HepG2 (cell line): ENCODE measurements around the gene BTN1A1. TPM values are rescaled to one million over a fixed set of nuclear protein-coding genes. Genes with fewer than 3 reads are reported as not detected.

Source experiments
- CBX2 ChIP-seq, 2 experiments: fragments of 200-600 bp in 1 of 2; sonication (generic); formaldehyde crosslinking in 1 of 2; IDR thresholded peaks; 2 replicates each; pipeline versions ENCODE4 v1.7.0 to v1.8.1; 2018 to 2022; ENCODE audit warnings: low read depth in 2 of 2, low read length in 1 of 2, mild to moderate bottlenecking in 1 of 2, missing genetic modification reagents in 1 of 2
- ELF3 ChIP-seq: IDR thresholded peaks from 2 replicates; pipeline ENCODE4 v1.6.1; 2016; ENCODE audit warnings: missing genetic modification reagents, missing compliant biosample characterization
- GZF1 ChIP-seq: sonication (generic); formaldehyde crosslinking; IDR thresholded peaks from 2 replicates; pipeline ENCODE4 v1.5.1; 2020; ENCODE audit warnings: mild to moderate bottlenecking, missing genetic modification reagents
- JDP2 ChIP-seq: sonication (generic); formaldehyde crosslinking; IDR thresholded peaks from 2 replicates; pipeline ENCODE4 v1.8.1; 2022; ENCODE audit warnings: missing genetic modification reagents, borderline replicate concordance
- KDM2A ChIP-seq: sonication (generic); formaldehyde crosslinking; IDR thresholded peaks from 2 replicates; pipeline ENCODE4 v1.4.0; 2020; ENCODE audit warnings: low read depth, missing genetic modification reagents, borderline replicate concordance
- NR2F1 ChIP-seq, 2 experiments: fragments of 450-650 bp in 1 of 2; formaldehyde crosslinking in 1 of 2; IDR thresholded peaks; 2 replicates each; pipeline versions ENCODE4 v1.5.0 to v1.6.1; 2016 to 2020; ENCODE audit warnings: mild to moderate bottlenecking in 1 of 2, missing compliant biosample characterization in 1 of 2, missing genetic modification reagents in 1 of 2, moderate library complexity in 1 of 2
- PAX8 ChIP-seq: sonication (generic); formaldehyde crosslinking; IDR thresholded peaks from 2 replicates; pipeline ENCODE4 v1.8.0; 2022; ENCODE audit warnings: mild to moderate bottlenecking, missing genetic modification reagents, borderline replicate concordance
- PLRG1 ChIP-seq: fragments of 450-650 bp; conservative IDR thresholded peaks from 2 replicates; pipeline ENCODE4 v1.6.1; 2016
- PRMT3 ChIP-seq: sonication (generic); formaldehyde crosslinking; IDR thresholded peaks from 2 replicates; pipeline ENCODE4 v1.8.1; 2022; ENCODE audit warnings: low read depth, mild to moderate bottlenecking, moderate library complexity, missing genetic modification reagents, borderline replicate concordance
- TEAD3 ChIP-seq: optimal IDR thresholded peaks from 2 replicates; pipeline ENCODE3; 2016; ENCODE audit warnings: borderline replicate concordance
- THAP11 ChIP-seq: IDR thresholded peaks from 2 replicates; pipeline ENCODE4 v1.6.1; 2016; ENCODE audit warnings: missing biosample characterization, missing genetic modification reagents
- ZBTB38 ChIP-seq: sonication (generic); formaldehyde crosslinking; IDR thresholded peaks from 2 replicates; pipeline ENCODE4 v1.5.1; 2020; ENCODE audit warnings: mild to moderate bottlenecking, missing genetic modification reagents
- ZC3H13 ChIP-seq: sonication (generic); formaldehyde crosslinking; IDR thresholded peaks from 2 replicates; pipeline ENCODE4 v1.8.1; 2023; ENCODE audit warnings: mild to moderate bottlenecking, missing genetic modification reagents, moderate library complexity
- ZFP1 ChIP-seq: IDR thresholded peaks from 2 replicates; pipeline ENCODE4 v1.6.1; 2016
- ZFP62 ChIP-seq: sonication (generic); formaldehyde crosslinking; IDR thresholded peaks from 2 replicates; pipeline ENCODE4 v1.4.0; 2020; ENCODE audit warnings: missing genetic modification reagents
- ZNF232 ChIP-seq: sonication (generic); formaldehyde crosslinking; IDR thresholded peaks from 2 replicates; pipeline ENCODE4 v1.4.0; 2020; ENCODE audit warnings: missing genetic modification reagents, borderline replicate concordance
- ZNF263 ChIP-seq: sonication (generic); formaldehyde crosslinking; IDR thresholded peaks from 2 replicates; pipeline ENCODE4 v1.4.0; 2020; ENCODE audit warnings: missing genetic modification reagents
- ZNF629 ChIP-seq: sonication (generic); formaldehyde crosslinking; conservative IDR thresholded peaks from 2 replicates; pipeline ENCODE4 v1.5.0; 2020; ENCODE audit warnings: missing genetic modification reagents
- ZNF768 ChIP-seq: sonication (generic); formaldehyde crosslinking; IDR thresholded peaks from 2 replicates; pipeline ENCODE4 v1.4.0; 2020; ENCODE audit warnings: missing genetic modification reagents
- ZNF816 ChIP-seq: sonication (generic); formaldehyde crosslinking; IDR thresholded peaks from 2 replicates; pipeline ENCODE4 v1.8.0; 2022; ENCODE audit warnings: missing genetic modification reagents, mild to moderate bottlenecking, borderline replicate concordance
- ZNF839 ChIP-seq: sonication (generic); formaldehyde crosslinking; IDR thresholded peaks from 2 replicates; pipeline ENCODE4 v1.4.0; 2020; ENCODE audit warnings: missing genetic modification reagents, mild to moderate bottlenecking, borderline replicate concordance
- ZNF883 ChIP-seq: sonication (generic); formaldehyde crosslinking; IDR thresholded peaks from 2 replicates; pipeline ENCODE4 v1.5.1; 2020; ENCODE audit warnings: mild to moderate bottlenecking, missing genetic modification reagents; ENCODE audit errors: not compliant biosample characterization
- polyA plus RNA-seq, 8 experiments: library from polyadenylated mRNA; depleted of rRNA in 3 of 8; stranded (reverse) in 7 of 8; unstranded in 1 of 8; fragments of >200 nt; fragmentation: Illumina TruSeq in 4 of 8; extraction: Trizol in 4 of 8; gene quantifications; 2 replicates each; pipeline versions ENCODE4 v1.2.1 to v1.2.3, GENCODE V29; 2011 to 2016; ENCODE audit warnings: low read depth in 4 of 8, missing spikeins in 1 of 8, mixed read lengths in 1 of 8; ENCODE audit not compliant: insufficient read depth in 1 of 8
- total RNA-seq, 5 experiments: library from RNA; depleted of rRNA; stranded (reverse); fragments of >200 nt; fragmentation: Illumina TruSeq; extraction: Trizol; gene quantifications; 2 replicates each; pipeline ENCODE4 v1.2.3, GENCODE V29; 2016; ENCODE audit warnings: low read depth in 1 of 5
- TF ChIP-seq, protein P1 (sequence below): IDR thresholded peaks from 2 replicates; pipeline ENCODE4 v1.6.1; 2016
- TF ChIP-seq, protein P2 (sequence below): sonication (generic); formaldehyde crosslinking; conservative IDR thresholded peaks from 2 replicates; pipeline ENCODE4 v1.8.1; 2023; ENCODE audit warnings: missing genetic modification reagents
- TF ChIP-seq, protein P3 (sequence below): sonication (generic); formaldehyde crosslinking; IDR thresholded peaks from 2 replicates; pipeline ENCODE4 v1.8.0; 2022; ENCODE audit warnings: missing genetic modification reagents, mild to moderate bottlenecking, moderate library complexity, borderline replicate concordance

Gene BTN1A1
- total and polyA plus RNA-seq, 2 of the 13 experiments (the other 11 are each of a cell fraction or from before 2014, with no cell fraction given) = 0.04 TPM; not detected in 1

DNA sequence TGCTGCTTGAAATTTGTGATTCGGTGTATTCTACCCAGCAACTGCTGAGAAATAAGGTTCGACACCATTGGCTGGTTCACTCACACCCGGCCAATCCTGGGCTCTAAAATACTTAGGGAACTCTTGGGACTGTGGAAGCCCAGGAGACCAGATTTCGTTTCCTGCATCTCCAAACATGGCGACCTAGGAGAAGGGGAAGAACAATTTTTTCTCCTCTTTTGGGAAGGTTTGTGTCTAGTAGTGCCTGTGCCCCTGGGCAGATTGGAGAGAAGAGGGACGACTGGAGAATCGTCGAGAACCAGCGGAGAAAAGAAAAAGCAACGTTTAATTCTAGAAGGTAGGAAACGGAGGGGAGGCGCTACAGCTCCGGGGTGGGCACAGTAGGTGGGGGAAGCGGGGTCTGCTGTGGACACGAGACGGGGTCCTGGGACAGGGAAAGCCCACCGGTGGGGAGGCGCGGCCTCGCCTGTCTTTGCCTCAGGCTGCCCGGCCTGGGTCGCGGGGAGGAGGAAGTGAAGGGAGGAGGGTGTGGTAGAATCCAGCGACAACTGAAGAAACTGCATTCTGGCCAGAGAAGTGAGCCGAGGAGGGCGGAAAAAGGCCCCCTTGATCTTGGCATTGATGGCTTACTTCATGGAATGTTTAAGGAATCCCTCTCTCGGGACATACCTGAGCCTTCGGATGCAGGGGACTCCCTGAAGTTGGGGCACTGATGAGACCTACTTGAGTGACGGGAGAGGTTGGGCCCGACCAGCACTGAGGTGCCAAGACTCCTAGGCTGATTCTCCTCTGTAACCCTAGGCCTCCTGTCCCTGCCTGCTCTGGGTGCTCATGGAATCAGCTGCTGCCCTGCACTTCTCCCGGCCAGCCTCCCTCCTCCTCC is 42.1 kb upstream of the BTN1A1 start, which contains the start of gene BTN2A1 (continued):
- TF ChIP-seq, protein P1, sequence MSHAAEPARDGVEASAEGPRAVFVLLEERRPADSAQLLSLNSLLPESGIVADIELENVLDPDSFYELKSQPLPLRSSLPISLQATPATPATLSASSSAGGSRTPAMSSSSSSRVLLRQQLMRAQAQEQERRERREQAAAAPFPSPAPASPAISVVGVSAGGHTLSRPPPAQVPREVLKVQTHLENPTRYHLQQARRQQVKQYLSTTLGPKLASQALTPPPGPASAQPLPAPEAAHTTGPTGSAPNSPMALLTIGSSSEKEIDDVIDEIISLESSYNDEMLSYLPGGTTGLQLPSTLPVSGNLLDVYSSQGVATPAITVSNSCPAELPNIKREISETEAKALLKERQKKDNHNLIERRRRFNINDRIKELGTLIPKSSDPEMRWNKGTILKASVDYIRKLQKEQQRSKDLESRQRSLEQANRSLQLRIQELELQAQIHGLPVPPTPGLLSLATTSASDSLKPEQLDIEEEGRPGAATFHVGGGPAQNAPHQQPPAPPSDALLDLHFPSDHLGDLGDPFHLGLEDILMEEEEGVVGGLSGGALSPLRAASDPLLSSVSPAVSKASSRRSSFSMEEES (CRISPR knock-in tag) = no peak
- TF ChIP-seq, protein P2, sequence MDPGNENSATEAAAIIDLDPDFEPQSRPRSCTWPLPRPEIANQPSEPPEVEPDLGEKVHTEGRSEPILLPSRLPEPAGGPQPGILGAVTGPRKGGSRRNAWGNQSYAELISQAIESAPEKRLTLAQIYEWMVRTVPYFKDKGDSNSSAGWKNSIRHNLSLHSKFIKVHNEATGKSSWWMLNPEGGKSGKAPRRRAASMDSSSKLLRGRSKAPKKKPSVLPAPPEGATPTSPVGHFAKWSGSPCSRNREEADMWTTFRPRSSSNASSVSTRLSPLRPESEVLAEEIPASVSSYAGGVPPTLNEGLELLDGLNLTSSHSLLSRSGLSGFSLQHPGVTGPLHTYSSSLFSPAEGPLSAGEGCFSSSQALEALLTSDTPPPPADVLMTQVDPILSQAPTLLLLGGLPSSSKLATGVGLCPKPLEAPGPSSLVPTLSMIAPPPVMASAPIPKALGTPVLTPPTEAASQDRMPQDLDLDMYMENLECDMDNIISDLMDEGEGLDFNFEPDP = peak; percentile 91; the same call in 1 of the 2 replicates
- 0 out of 2 replicates have a peak, but pooled peaks have one; percentile 7 for TF ChIP-seq GZF1 (CRISPR knock-in tag)
- TF ChIP-seq ELF3 (CRISPR knock-in tag) = peak; percentile 59
- no peak for TF ChIP-seq PAX8 (CRISPR knock-in tag)
- TF ChIP-seq ZC3H13 (CRISPR knock-in tag) = peak; percentile 71
- TF ChIP-seq, protein P3, sequence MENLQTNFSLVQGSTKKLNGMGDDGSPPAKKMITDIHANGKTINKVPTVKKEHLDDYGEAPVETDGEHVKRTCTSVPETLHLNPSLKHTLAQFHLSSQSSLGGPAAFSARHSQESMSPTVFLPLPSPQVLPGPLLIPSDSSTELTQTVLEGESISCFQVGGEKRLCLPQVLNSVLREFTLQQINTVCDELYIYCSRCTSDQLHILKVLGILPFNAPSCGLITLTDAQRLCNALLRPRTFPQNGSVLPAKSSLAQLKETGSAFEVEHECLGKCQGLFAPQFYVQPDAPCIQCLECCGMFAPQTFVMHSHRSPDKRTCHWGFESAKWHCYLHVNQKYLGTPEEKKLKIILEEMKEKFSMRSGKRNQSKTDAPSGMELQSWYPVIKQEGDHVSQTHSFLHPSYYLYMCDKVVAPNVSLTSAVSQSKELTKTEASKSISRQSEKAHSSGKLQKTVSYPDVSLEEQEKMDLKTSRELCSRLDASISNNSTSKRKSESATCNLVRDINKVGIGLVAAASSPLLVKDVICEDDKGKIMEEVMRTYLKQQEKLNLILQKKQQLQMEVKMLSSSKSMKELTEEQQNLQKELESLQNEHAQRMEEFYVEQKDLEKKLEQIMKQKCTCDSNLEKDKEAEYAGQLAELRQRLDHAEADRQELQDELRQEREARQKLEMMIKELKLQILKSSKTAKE (CRISPR knock-in tag) = no peak
- TF ChIP-seq ZNF816 (CRISPR knock-in tag) = 0 out of 2 replicates have a peak, but pooled peaks have one; percentile 68
- peak; percentile 75; the same call in 1 of the 2 replicates for TF ChIP-seq ZNF839
- no peak for TF ChIP-seq ZFP1 (CRISPR knock-in tag)
- TF ChIP-seq JDP2 (CRISPR knock-in tag) = no peak
- no peak for TF ChIP-seq NR2F1 (CRISPR knock-in tag; IDR thresholded peaks at IDR 0.05)
- peak; percentile 30; the same call in 1 of the 2 replicates for TF ChIP-seq ZNF768 (CRISPR knock-in tag)
- 0 out of 2 replicates have a peak, but pooled peaks have one; percentile 53 for TF ChIP-seq ZNF232 (CRISPR knock-in tag)
- TF ChIP-seq PRMT3 (CRISPR knock-in tag) = no peak
- 0 out of 2 replicates have a peak, but pooled peaks have one; percentile 5 for TF ChIP-seq THAP11 (CRISPR knock-in tag)
- no peak for TF ChIP-seq ZBTB38 (CRISPR knock-in tag)
- no peak for TF ChIP-seq TEAD3 (CRISPR knock-in tag)
- TF ChIP-seq PLRG1 = no peak
- no peak for TF ChIP-seq ZNF629
- TF ChIP-seq ZNF883 (CRISPR knock-in tag) = no peak
- TF ChIP-seq ZNF263 = peak; percentile 60; the same call in 1 of the 2 replicates
- TF ChIP-seq KDM2A = 0 out of 2 replicates have a peak, but pooled peaks have one; percentile 12
- TF ChIP-seq ZFP62 (CRISPR knock-in tag) = no peak
- no peak for TF ChIP-seq CBX2 (IDR thresholded peaks at IDR 0.05; ENCODE audit: low read depth, low read length)
- no peak for TF ChIP-seq CBX2 (CRISPR knock-in tag; IDR thresholded peaks at IDR 0.05; ENCODE audit: low read depth)
